GM19452 (cell line): ENCODE measurements around the gene NUAK1.

Source experiments
- ATAC-seq: cut with Tn5 transposase; IDR thresholded peaks from one replicate; pipeline ENCODE4 v1.9.1; 2021; ENCODE audit not compliant: unreplicated experiment

NUAK1 gene

GRCh38 chr12:106138633-106139421 is at the start of gene NUAK1:
TSS of gene NUAK1 (minus strand) at chr12:106138954. CDS start at chr12:106138653, 301 bp downstream.
- ATAC-seq: no peak

GRCh38 chr12:106188256-106188655 is 49.5 kb upstream of the NUAK1 start:
- ATAC-seq: no peak

GRCh38 chr12:106187842-106188241 is 49.1 kb upstream of the NUAK1 start:
- ATAC-seq: no peak

GRCh38 chr12:106187155-106187789 is 48.5 kb upstream of the NUAK1 start:
- ATAC-seq: no peak

GRCh38 chr12:106183735-106184134 is 45.0 kb upstream of the NUAK1 start:
- no peak for ATAC-seq

- no peak for ATAC-seq
Measured at GRCh38 chr12:106181401-106182114, 42.8 kb upstream of the NUAK1 start.

- no peak for ATAC-seq
Measured at GRCh38 chr12:106179086-106179485, 40.3 kb upstream of the NUAK1 start.

GRCh38 chr12:106178562-106178961 is 39.8 kb upstream of the NUAK1 start:
- ATAC-seq: no peak

GRCh38 chr12:106176560-106176959 is 37.8 kb upstream of the NUAK1 start:
- no peak for ATAC-seq

GRCh38 chr12:106174876-106175275 is 36.1 kb upstream of the NUAK1 start:
- no peak for ATAC-seq

- ATAC-seq: no peak
Measured at GRCh38 chr12:106173442-106173841, 34.7 kb upstream of the NUAK1 start.

- no peak for ATAC-seq
Measured at GRCh38 chr12:106171117-106171750, 32.5 kb upstream of the NUAK1 start.

GRCh38 chr12:106170285-106170684 is 31.5 kb upstream of the NUAK1 start:
- no peak for ATAC-seq

GRCh38 chr12:106163712-106164111 is 25.0 kb upstream of the NUAK1 start:
- ATAC-seq: no peak

- ATAC-seq: no peak
Measured at GRCh38 chr12:106161491-106161890, 22.7 kb upstream of the NUAK1 start.

- ATAC-seq: no peak
Measured at GRCh38 chr12:106160915-106161314, 22.2 kb upstream of the NUAK1 start.

- ATAC-seq: no peak
Measured at GRCh38 chr12:106157802-106158201, 19.0 kb upstream of the NUAK1 start.

GRCh38 chr12:106154751-106155273 is 16.1 kb upstream of the NUAK1 start:
- no peak for ATAC-seq

- no peak for ATAC-seq
Measured at GRCh38 chr12:106152334-106152733, 13.6 kb upstream of the NUAK1 start.

- ATAC-seq: no peak
Measured at GRCh38 chr12:106150555-106150954, 11.8 kb upstream of the NUAK1 start.

- ATAC-seq: no peak
Measured at GRCh38 chr12:106149096-106149784, 10.5 kb upstream of the NUAK1 start.
